NK-92 (cell line): ENCODE results near the gene TADA3.

Source experiments
- DNase-seq: peaks from one replicate; lab custom pipeline; 2025; ENCODE audit not compliant: unreplicated experiment; lab: John Stamatoyannopoulos, UW

TADA3 gene

GRCh38 chr3:9765865-9766264, 26.4 kb downstream of the TADA3 start:
- no peak for DNase-seq

- no peak for DNase-seq
Observed at GRCh38 chr3:9762871-9763270, 29.4 kb downstream of the TADA3 start.

- DNase-seq = no peak
Observed at GRCh38 chr3:9761919-9762318, 30.4 kb downstream of the TADA3 start.

GRCh38 chr3:9760779-9761505, 31.3 kb downstream of the TADA3 start:
- DNase-seq = no peak

- no peak for DNase-seq
Observed at GRCh38 chr3:9757427-9757826, 34.8 kb downstream of the TADA3 start.

- no peak for DNase-seq
Observed at GRCh38 chr3:9754678-9755077, 37.6 kb downstream of the TADA3 start.

- DNase-seq = no peak
Observed at GRCh38 chr3:9750556-9751411, 41.5 kb downstream of the TADA3 start.

GRCh38 chr3:9749645-9750555, 42.4 kb downstream of the TADA3 start, which contains the start of gene OGG1:
Gene OGG1, plus strand, starts transcription at chr3:9749952. Its CDS starts 335 bp downstream, at chr3:9750287.
- DNase-seq = peak; percentile 71

- no peak for DNase-seq
Observed at GRCh38 chr3:9749296-9749644, 43.0 kb downstream of the TADA3 start.

- DNase-seq = no peak
Observed at GRCh38 chr3:9748031-9748430, 44.2 kb downstream of the TADA3 start.

GRCh38 chr3:9747267-9747666, 45.0 kb downstream of the TADA3 start:
- DNase-seq = no peak

- no peak for DNase-seq
Observed at GRCh38 chr3:9746330-9746729, 45.9 kb downstream of the TADA3 start.

- no peak for DNase-seq
Observed at GRCh38 chr3:9745521-9745920, 46.8 kb downstream of the TADA3 start.

GRCh38 chr3:9744162-9744561, 48.1 kb downstream of the TADA3 start:
- no peak for DNase-seq

GRCh38 chr3:9743548-9743947, 48.7 kb downstream of the TADA3 start:
- no peak for DNase-seq

GRCh38 chr3:9742560-9742959, 49.7 kb downstream of the TADA3 start:
- no peak for DNase-seq

- DNase-seq = no peak
Observed at GRCh38 chr3:9739181-9739580, 53.1 kb downstream of the TADA3 start.

GRCh38 chr3:9736831-9737230, 55.4 kb downstream of the TADA3 start:
- no peak for DNase-seq

- no peak for DNase-seq
Observed at GRCh38 chr3:9732740-9733115, 59.5 kb downstream of the TADA3 start.

- no peak for DNase-seq
Observed at GRCh38 chr3:9732080-9732739, 60.1 kb downstream of the TADA3 start.
